Epithelial cell of proximal tubule (primary cell): ENCODE data around the gene MVB12B. TPM values are rescaled to one million over a fixed set of nuclear protein-coding genes. Genes with fewer than 3 reads are reported as not detected.

Experiments used
- DNase-seq: peaks from one replicate; pipeline ENCODE4 v3.0.0-alpha.2; 2011; ENCODE audit warnings: low read depth
- H3K4me3 ChIP-seq: 2 replicates; pipeline ENCODE4 v1.5.1; 2011; ENCODE audit warnings: low read depth, mild to moderate bottlenecking, low read length
- CTCF ChIP-seq: conservative IDR thresholded peaks from 2 replicates; pipeline ENCODE4 v1.5.1; 2012; ENCODE audit warnings: low read depth, mild to moderate bottlenecking, low read length
- total RNA-seq: library from RNA; depleted of rRNA; stranded (reverse); fragments of >200 nt; gene quantifications from 2 replicates; pipeline ENCODE4 v1.2.3, GENCODE V29; 2015

The MVB12B gene
- total RNA-seq, 1 donor from 2014 or later, result 6.1 TPM

GRCh38 chr9:126336736-126337325 is 10.2 kb downstream of the MVB12B start:
- no peak for DNase-seq
- TF ChIP-seq CTCF, result no peak
- no peak overlapping the region for H3K4me3 ChIP-seq

- DNase-seq, result no peak
- H3K4me3 ChIP-seq, result no peak overlapping the region
- TF ChIP-seq CTCF, result no peak
Observed at GRCh38 chr9:126337729-126338372, 11.2 kb downstream of the MVB12B start.

- DNase-seq, result no peak
- H3K4me3 ChIP-seq, result no peak overlapping the region
- TF ChIP-seq CTCF, result no peak
Observed at GRCh38 chr9:126338945-126339344, 12.3 kb downstream of the MVB12B start.

- no peak for TF ChIP-seq CTCF
- H3K4me3 ChIP-seq, result no peak overlapping the region
- no peak for DNase-seq
Observed at GRCh38 chr9:126341426-126341825, 14.8 kb downstream of the MVB12B start.

- H3K4me3 ChIP-seq, result no peak overlapping the region
- TF ChIP-seq CTCF, result no peak
- no peak for DNase-seq
Observed at GRCh38 chr9:126341902-126342301, 15.3 kb downstream of the MVB12B start.

- TF ChIP-seq CTCF, result no peak
- H3K4me3 ChIP-seq, result no peak overlapping the region
- no peak for DNase-seq
Observed at GRCh38 chr9:126342621-126343031, 16.0 kb downstream of the MVB12B start.

DNA sequence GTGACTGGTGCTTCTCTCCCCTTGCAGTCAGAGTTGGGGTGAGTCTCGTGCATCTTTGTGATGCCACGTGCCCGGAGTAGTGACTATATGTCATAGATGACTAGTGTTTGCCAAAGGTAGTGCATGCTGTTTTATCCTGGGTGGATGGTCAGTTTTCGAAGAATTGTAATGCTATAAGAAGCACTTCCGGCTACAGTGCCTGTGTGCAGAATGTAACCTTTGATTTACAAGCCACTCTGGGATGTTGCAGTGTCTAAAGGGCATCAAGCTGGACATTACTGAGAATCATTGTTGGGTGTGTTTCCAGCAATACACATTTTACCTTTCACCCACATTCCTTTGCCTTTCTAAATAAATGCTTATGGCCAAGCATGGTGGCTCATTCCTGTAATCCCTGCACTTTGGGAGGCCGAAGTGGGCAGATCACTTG is 16.7 kb downstream of the MVB12B start:
- DNase-seq, result no peak
- no peak overlapping the region for H3K4me3 ChIP-seq
- TF ChIP-seq CTCF, result no peak
